Kidney epithelial cell (primary cell): ENCODE measurements around the gene IBTK. TPM values are rescaled to one million over a fixed set of nuclear protein-coding genes. Genes with fewer than 3 reads are reported as not detected.

ENCODE experiments used
- DNase-seq: peaks from one replicate; pipeline ENCODE4 v3.0.0-alpha.2; 2010; ENCODE audit warnings: low read depth
- H3K27me3 ChIP-seq: 2 replicates; pipeline ENCODE4 v1.6.0; 2011; ENCODE audit warnings: low read length; ENCODE audit not compliant: control insufficient read depth, insufficient read depth
- H3K36me3 ChIP-seq: 2 replicates; pipeline ENCODE4 v1.5.1; 2011; ENCODE audit warnings: low read length; ENCODE audit not compliant: control insufficient read depth, insufficient read depth
- H3K4me3 ChIP-seq: 2 replicates; pipeline ENCODE4 v1.5.1; 2011; ENCODE audit warnings: low read depth, mild to moderate bottlenecking, control low read depth, low read length
- CTCF ChIP-seq: IDR thresholded peaks from 2 replicates; pipeline ENCODE4 v1.5.1; 2011; ENCODE audit warnings: mild to moderate bottlenecking, moderate library complexity, low read length, control low read depth, inconsistent platforms; ENCODE audit not compliant: insufficient read depth, poor library complexity, severe bottlenecking
- total RNA-seq: library from RNA; depleted of rRNA; stranded (reverse); fragments of >200 nt; gene quantifications from 2 replicates; pipeline ENCODE4 v1.2.3, GENCODE V29; 2015

The IBTK gene
- total RNA-seq, 1 donor from 2014 or later = 42.6 TPM

- DNase-seq = no peak
Measured at GRCh38 chr6:82239597-82239996, 7.9 kb downstream of the IBTK start.

GRCh38 chr6:82237013-82237412 lies 10.5 kb downstream of the IBTK start:
- no peak for TF ChIP-seq CTCF
- DNase-seq = no peak
- no peak overlapping the region for H3K4me3 ChIP-seq
- H3K36me3 ChIP-seq = no peaks in the 10 kb centered on the region
- no peaks in the 10 kb centered on the region for H3K27me3 ChIP-seq

More at GRCh38 chr6:82239597-82239996, 7.9 kb downstream of the IBTK start:
- TF ChIP-seq CTCF = no peak
- H3K4me3 ChIP-seq = no peak overlapping the region
- H3K27me3 ChIP-seq = no peaks in the 10 kb centered on the region
- no peaks in the 10 kb centered on the region for H3K36me3 ChIP-seq

GRCh38 chr6:82227770-82228169 lies 19.8 kb downstream of the IBTK start:
- no peak for TF ChIP-seq CTCF
- Histone ChIP-seq H3K4me3 (no peak overlapping the region), H3K27me3 (no peaks in the 10 kb centered on the region), H3K36me3 (peaks cover 3% of the 10 kb centered on the region)
- DNase-seq = no peak

GRCh38 chr6:82220167-82220566 lies 27.4 kb downstream of the IBTK start:
- DNase-seq = no peak
- peaks cover 1% of the 10 kb centered on the region for H3K36me3 ChIP-seq

DNA sequence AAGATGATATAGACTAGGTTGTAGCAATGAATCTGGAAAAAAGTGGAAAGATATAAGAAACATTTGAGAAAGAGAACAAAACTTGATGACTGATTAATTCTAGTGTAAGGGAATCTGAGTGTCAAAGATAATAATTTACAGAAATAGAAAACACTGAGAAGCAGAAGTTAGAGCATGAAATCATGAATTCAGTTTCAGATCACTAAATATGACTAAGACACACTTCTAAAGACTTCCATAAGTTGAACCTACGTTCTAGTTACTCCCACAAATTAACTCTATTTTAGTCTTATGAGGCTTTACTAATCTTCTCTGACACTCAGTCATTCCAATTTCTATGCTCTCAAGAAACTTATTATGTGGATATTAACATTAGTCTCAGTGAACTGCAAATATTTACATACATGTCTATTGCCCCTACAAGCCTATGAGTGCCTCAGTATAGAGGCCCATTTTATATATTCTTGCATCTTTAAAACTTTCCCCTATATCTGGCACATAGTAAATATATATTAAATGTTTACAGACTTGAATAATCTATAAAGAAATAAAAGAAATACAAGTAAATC lies 30.4 kb downstream of the IBTK start:
- Histone ChIP-seq H3K36me3 (no peaks in the 10 kb centered on the region), H3K27me3 (no peaks in the 10 kb centered on the region), H3K4me3 (no peak overlapping the region)
- TF ChIP-seq CTCF = no peak
- no peak for DNase-seq

More at GRCh38 chr6:82220167-82220566, 27.4 kb downstream of the IBTK start:
- H3K27me3 ChIP-seq = no peaks in the 10 kb centered on the region
- no peak overlapping the region for H3K4me3 ChIP-seq
- no peak for TF ChIP-seq CTCF

DNA sequence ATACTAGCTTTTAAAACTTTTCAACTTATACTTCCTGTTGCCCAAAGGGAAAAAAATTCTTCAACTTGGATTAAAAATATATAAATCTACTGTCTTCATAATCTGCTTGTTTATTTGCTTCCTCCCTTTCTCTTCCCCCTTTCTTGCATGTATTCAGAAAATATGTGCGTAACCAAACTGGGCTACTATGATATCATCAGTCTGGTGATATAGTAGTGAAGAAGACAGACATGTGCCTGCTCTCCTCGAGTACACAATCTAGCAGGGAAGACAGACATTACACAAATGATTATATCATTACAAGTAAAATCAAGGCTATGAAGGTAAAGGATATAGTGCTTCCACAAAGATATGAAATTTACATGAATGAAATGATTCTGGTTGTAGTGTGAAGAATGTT lies 31.0 kb downstream of the IBTK start:
- no peak for TF ChIP-seq CTCF
- Histone ChIP-seq H3K4me3 (no peak overlapping the region), H3K36me3 (no peaks in the 10 kb centered on the region), H3K27me3 (no peaks in the 10 kb centered on the region)
- no peak for DNase-seq
